GM18499 (cell line): ENCODE measurements around the gene FKBP8.
"Not testable (repeated sequence)": the region's sequence is repeated elsewhere in the genome, so short reads cannot be mapped to it uniquely, and the experiment has no call there.

Experiments
- ATAC-seq: cut with Tn5 transposase; IDR thresholded peaks from one replicate; pipeline ENCODE4 v1.9.1; 2021; ENCODE audit warnings: moderate number of reproducible peaks; ENCODE audit not compliant: insufficient read depth, unreplicated experiment

FKBP8 gene

DNA sequence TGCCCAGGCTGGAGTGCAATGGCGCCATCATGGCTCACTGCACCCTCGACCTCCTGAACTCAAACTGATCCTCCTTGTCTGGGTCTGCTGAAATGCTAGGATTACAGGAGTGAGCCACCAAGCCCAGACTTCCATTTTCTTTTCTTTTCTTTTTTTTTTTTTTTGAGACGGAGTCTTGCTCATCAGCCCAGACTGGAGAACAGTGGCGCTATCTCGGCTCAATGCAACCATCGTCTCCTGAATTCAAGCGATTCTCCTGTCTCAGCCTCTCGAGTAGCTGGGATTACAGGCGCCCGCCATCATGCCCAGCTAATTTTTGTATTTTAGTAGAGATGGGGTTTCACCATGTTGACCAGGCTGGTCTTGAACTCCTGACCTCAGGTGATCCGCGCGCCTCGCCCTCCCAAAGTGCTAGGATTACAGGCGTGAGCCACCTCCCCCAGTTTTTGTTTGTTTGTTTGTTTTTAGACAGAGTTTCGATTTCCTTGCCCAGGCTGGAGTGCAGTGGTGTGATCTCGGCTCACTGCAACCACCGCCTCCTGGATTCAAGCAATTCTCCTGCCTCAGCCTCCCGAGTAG is 20.4 kb downstream of the FKBP8 start:
- not testable (repeated sequence) for ATAC-seq

DNA sequence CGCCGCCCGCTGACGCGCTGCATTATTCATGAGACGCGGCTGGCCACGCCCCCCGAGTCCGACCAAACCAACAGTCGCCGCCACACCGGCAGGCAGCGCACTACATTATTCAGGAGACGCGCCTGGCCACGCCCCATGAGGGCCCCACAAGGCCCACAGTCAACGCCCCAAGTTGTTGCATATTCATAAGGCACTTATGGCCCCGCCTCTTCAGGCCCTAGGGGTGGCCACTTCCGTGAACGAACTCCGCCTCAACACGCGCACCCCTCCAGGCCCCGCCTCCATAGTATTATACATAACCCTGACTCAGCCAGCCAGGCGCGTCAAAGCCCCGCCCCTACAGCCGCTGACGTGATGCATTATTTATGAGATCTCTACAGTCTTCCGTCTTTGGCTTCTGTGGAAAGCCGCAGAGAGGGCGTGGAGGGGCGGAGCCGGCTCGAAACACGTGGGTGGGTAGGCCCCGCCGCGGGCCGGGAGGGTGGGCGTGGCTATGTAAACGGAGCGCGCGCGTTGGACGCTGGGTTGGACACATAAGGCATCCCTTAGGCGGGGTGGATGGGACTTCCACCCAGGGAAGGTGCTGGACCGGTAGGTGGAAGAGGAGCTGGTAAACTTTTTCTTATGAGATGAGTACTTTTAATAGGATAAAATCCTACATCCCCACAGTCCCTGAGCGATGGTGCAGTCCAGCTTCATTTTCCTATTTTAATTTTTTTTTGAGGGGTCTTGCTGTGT is 21.1 kb downstream of the FKBP8 start:
- peak; percentile 78 for ATAC-seq

- ATAC-seq: peak; percentile 3
Measured at GRCh38 chr19:18521692-18522123, 21.7 kb downstream of the FKBP8 start, which contains the start of gene ELL. ELL (minus strand) TSS chr19:18522070; CDS start chr19:18522055, 15 bp downstream.

GRCh38 chr19:18520848-18521691 is 22.3 kb downstream of the FKBP8 start:
- ATAC-seq: no peak

DNA sequence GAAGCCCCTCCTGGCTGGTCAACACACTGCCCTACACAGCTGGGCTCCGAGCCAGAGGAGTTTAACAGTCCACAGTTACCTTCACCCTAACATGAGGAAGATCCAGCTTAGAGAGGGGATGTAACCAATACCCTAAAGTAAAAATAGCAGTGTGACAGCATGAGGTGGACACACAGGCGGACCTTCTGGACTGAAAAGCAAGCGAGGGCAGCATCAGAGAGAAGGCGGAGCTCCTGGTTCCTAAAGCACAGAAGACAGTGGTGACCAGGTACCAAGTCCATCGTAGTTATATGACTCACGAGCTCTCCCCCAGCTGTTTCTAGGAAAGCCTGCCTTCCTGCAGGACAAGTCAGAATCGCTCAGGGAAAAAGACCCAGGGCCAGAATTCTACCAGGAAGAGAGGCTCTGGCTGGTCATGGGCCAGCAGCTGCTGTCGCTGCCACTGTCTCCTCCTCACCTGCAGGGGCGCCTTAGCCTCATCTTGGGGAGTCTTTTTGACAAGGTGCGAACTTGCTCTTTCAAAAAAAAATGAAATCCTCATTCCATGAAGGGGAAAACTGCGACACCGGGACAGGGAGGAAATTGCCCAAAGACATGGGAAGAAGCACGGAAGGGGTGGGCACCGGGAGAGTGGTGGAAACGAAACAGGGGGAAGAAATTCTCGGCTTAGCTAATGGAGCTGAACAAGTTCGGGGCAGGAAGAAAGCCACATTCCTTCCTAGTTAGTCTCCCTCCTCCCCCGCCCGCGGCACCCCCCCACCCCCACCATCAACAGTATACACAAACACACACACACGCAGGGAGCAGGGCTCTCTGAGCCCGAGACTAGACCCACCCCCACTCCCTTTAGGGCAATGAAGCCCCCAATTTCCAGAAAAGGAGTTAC is 23.2 kb downstream of the FKBP8 start:
- ATAC-seq: no peak

DNA sequence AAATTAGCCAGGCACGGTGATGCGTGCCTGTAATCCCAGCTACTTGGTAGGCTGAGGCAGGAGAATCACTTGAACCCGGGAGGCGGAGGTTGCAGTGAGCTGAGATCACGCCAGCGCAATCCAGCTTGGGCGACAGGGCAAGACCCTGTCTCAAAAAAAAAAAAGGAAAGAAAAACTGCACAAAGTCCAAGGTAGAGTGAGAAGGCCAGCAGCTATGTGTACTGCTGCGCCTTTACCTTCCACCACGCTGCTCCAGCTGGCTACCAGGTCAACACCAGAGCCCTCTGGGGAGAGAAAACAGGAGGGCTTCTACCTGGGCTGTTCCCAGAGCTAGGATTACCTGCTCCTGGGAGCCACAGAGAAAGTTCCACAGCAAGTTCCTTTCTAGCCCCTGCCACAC is 24.7 kb downstream of the FKBP8 start:
- no peak for ATAC-seq

DNA sequence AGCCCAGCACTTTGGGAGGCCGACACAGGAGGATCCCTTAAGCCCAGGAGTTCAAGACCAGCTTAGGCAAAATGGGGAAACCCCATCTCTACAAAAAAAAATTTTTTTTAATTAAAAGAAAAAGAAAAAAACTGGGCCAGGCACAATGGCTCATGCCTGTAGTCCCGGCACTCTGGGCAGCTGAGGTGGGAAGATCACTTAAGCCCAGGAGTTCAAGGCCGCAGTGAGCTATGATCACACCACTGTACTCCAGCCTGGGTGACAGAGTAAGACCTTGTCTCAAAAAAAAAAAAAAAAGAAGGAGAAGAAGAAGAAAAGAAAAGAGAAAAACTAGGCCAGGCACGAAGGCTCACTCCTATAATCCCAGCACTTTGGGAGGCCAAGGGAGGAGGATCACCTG is 25.8 kb downstream of the FKBP8 start:
- ATAC-seq: no peak

- no peak for ATAC-seq
Measured at GRCh38 chr19:18515959-18516358, 27.4 kb downstream of the FKBP8 start.

DNA sequence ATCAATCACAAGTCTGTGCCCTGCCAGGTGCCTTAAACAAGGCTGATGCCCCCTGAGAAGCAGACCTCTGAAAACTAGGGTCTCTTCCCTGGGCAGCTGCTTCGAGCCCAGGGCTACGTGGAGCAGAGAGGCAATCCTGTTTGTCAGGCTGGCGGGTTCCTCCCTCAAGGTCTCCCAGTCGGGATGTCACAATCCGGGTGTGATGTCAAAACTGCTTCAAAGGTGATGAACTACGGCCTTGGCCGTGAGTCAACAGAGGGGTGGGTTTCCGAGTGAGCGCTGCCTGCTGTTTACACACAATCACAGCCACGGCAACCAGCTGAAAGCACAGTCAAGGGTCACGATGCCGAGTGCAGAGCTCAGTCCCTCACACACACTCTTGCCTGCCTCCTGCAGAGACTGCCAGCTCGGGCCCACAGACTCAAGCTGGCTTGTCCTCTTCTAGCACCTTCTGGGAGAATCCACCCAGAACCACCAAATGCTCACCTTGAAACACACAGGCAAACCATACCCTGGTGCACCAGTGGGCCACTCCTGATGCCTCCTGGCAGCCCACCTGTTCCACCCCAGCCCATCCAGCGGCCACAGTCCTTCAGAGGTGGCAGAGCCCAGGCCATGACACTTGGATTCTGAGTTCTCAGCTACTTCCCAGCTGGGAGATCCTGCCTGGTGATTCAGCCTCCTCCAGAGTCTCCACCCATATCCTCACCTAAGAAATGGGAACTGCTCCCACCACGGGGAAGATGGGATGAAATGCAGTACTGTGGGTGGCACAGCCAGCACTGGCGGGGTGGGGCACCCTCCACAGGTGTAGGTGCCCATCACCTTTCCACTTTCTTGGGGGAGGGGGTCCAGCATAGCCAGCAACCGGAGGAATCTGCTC is 28.3 kb downstream of the FKBP8 start:
- ATAC-seq: no peak

DNA sequence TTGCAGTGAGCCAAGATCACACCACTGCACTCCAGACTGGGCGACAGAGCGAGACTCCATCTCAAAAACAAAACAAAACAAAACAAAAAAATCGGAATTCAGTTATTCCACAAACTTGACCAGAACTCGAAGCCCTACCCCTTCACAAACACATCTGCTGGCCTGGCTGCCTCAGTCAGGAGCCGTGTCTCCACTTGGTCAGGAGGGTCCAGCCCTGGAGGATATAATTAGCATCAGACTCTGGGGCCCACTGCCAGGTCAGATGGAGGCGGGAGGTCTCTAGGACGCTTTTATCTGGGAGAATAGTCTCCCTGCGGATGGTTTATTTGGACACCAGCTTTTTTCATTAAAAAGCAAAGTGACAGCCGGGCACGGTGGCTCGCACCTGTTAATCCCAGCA is 29.5 kb downstream of the FKBP8 start:
- ATAC-seq: no peak

DNA sequence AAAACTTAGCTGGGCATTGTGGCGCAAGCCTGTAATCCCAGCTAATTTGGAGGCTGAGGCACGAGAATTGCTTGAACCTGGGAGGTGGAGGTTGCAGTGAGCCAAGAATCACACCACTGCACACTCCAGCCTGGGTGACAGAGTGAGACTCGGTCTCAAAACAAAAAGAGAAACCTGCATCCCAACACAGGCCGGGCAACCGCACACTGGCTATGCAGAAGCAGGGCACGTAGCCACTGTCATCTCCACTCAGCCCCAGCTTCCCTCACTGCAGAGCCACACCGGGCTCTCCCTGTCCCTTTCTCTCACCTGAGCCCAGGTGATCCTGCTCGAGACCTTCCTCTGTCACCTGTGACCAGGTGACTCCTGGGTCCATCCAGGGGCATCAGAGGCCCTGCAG is 33.2 kb downstream of the FKBP8 start:
- no peak for ATAC-seq

DNA sequence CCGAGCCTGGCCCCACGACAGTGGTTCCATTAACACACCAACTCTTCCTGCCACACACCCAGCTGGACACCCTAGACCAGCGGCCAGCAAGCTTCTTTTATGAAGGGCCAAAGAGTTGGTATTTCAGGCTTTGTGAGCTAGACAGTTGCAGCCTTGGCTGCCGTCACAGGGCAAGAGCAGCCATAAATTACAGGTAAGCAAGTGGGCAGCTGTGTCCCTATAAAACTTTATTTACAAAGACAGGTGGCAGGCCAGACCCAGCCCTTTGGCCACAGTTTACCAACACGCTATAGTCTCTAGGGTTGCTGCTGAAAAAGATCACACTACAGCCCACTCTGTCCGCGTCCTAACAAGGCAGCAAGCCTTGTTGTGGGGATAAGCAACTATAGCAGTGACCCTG is 34.8 kb downstream of the FKBP8 start:
- no peak for ATAC-seq

DNA sequence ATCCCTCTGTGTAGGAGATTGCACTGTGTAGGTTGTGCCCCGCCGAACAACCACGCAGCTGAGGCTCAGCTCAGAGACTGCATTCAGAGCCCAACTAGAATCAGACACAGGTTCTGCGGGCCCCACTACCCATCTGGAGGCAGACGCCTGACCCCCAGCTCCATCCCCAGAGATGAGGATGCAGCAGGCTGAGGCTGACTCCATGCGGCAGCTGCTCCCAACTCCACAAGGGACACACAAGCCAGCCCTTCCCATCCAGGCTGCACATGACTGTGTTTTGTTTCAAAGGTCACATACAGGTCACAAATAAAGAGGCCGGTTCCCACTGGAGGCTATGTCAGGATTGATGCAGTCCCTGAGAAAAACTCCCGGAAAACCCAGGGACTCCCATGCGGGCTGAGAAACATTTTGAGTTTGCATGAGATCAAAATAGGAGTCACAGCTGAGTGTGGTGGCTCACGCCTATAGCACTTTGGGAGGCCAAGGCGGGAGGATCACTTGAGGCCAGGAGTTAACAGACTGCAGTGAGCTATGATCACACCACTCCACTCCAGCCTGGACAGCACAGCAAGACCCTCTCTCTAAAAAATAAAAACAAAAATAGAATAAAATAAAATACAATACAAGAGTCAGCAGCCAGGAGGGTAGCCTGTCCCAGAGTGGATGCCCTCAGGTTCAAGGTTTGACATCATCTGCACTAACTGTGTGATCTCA is 35.5 kb downstream of the FKBP8 start:
- no peak for ATAC-seq

GRCh38 chr19:18507021-18507726 is 36.2 kb downstream of the FKBP8 start:
- no peak for ATAC-seq

- no peak for ATAC-seq
Measured at GRCh38 chr19:18506101-18506930, 37.1 kb downstream of the FKBP8 start.

GRCh38 chr19:18504886-18505610 is 38.3 kb downstream of the FKBP8 start:
- ATAC-seq: no peak
